Hypothalamus (tissue), 51 donors: ENCODE results near the gene RNF144A.
"Not testable (repeated sequence)": the region's sequence is repeated elsewhere in the genome, so short reads cannot be mapped to it uniquely, and the experiment has no call there.

Experiments
- DNase-seq, 51 donors: peaks; one replicate each; lab custom pipeline; 2025; lab: John Stamatoyannopoulos, UW

The RNF144A gene

DNA sequence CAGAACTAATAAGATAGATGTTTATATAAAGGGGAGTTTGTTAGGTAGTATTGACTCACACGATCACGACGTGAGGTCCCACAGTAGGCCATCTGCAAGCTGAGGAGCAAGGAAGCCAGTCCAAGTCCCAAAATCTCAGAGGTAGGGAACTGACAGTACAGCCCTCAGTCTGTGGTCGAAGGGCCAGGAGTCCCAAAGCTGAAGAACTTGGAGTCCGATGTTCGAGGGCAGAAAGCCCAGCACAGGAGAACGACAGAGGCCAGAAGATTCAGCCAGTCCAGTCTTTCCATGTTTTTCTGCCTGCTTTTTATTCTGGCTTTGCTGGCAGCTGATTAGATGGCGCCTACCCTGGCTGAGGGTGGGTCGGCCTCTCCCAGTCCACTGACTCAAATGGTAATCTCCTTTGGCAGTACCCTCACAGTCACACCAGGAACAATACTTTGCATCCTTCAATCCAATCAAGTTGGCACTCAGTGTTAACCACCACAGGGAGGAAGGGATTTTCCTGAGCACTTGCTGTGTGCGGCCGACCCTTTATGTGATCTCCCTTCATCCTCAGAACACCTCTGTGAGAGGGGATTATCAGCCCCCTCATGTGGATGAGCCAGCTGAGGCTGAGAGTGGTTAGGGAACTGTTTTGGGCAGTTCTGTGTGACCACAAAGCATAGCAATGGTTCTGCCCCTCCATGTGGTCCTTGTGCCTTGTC is 78.3 kb downstream of the RNF144A start:
- DNase-seq: no peak

DNA sequence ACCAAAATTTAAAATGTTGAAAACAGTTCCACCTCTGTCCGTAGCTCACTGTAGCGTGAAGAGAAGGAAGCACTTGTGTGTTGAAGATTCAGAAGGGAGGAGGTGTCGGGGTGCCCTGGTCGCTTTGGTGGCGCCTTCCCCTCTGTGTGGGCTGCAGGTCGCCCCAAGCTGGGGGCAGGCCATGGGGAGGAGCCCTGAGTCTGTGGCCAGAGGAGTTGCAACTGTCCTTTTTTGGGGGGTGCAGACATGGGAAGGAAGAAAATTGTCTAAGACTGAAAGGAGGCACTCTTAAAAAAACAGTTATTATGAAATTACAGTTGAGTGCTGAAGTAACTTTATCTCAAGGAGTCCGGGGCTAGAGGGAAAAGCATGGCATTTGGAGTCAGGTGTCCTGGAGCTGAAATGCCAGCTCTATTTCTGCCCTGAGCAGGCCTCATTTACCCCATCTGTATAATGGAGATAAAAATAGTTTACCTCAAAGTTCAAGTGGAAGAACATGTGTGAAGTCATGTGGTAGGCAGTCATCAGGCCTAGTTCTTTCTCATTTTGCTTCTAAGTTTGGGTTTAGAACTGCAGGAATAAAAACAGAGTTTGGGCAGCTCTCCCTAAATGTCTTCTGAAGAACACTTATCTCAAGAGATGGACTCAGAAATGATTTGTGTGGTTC is 82.1 kb downstream of the RNF144A start:
- no peak for DNase-seq

DNA sequence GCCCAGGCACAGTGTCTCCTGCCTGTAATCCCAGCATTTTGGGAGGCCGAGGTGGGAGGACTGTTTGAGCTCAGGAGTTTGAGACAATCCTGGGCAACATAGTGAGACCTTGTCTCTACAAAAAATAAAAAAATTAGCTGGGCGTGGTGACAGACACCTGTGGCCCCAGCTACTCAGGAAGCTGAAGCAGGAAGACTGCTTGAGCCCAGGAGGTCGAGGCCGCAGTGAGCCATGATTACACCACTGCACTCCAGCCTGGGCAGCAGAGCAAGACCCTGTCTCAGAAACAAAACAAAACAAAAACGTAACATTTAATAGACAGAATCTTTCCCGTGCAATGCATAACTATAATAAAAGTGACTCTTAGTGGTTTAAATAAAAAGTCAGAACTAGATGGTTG is 84.2 kb downstream of the RNF144A start:
- DNase-seq: not testable (repeated sequence)

DNA sequence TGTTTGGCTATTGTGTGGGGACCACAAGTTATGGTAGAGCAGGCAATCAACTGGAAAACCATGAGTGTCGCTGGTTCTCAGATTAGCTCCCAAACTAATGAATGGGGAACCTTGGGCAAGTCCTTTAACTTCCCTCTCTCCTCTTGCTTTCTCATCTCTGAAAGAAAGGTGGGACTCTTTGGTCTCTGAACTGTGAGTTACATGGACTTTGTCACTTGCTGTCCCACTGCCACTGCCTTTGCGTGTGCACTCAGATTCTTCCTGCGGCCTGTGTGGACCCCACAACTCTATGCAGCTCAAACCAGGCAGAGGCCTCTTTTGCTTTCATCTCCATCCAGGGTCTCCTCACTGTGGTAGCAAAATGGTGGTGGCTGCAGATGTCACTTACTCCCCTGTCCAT is 86.7 kb downstream of the RNF144A start:
- no peak for DNase-seq

DNA sequence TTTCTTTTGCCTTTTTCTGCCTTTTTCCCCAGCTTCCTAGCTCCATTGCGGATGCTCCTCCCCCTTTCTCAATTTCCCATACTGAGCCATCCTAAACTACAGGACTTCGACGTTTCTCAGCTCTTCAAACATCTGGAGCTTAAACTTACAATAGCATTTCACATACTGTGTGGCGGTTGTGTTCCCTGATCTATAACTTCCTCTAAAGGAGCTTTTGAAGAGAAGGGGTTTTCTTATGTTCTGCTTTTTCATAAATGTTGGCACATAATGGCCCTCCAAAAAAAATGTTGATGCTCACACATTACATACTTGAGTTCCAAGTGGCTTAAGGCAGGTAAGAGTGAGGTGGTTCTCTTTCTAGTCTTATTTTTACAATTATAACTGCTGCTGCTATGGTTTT is 87.4 kb downstream of the RNF144A start:
- DNase-seq: no peak

DNA sequence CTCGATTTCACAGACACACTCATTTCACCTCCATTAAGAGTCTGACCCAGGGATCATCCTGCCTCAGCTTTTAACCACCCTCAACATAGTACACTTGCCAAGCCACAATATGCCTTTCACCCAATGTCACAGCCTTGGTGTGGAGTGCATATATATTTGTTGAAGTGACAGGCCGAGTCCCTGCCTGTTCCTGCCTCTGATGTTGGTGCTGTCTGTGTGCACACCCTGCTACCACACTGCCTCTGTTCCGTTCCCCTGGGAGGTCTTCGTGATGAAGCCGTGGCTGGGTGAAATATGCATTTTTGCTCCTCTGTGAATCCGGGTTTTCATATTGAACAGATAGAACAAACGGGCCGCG is 90.3 kb downstream of the RNF144A start:
- DNase-seq: no peak

DNA sequence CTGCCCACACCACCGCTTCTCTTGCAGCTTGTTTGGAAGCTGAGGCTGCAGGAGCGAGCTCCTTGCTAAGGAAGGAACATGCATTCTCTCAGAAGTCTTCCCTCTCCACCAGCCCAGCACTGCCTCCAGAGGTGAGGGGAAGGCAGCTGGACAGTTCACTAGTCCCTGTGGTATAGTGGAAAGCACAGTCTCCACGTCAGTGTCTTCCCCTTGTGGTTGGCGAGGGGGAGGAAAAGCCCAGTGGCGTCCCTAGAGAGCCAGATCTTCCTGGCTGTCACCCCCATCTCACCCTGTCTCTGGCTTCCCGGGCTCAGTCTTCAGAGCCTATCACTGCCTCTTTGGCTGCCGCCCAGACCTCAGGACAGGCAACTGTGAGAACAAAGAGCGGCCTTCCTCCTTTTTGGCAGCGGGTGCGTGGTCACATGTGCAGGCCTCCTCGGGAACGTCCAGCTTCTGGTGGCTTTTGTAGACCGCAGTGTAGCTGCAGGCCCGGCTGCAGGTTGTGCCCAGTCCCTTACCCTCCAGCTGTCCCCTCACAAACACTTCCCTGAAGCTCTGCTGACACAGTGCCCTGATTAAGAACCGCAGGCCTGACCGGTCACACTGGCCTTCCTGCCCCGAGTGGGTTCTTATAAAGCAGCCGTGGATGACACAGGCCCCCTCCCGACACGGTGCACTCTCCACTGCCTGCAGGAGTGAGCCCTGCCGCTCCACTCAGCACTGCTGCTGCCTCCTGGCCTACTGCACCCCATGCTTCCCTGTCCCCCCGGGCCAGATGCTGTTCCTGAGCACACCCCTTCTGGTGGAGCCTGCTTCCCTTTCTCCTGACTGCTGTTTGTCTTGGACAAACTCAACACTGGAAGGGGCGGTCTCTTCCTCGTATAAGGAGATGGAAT is 90.9 kb downstream of the RNF144A start:
- DNase-seq: peak; percentile 29 to 94 (median 83)

DNA sequence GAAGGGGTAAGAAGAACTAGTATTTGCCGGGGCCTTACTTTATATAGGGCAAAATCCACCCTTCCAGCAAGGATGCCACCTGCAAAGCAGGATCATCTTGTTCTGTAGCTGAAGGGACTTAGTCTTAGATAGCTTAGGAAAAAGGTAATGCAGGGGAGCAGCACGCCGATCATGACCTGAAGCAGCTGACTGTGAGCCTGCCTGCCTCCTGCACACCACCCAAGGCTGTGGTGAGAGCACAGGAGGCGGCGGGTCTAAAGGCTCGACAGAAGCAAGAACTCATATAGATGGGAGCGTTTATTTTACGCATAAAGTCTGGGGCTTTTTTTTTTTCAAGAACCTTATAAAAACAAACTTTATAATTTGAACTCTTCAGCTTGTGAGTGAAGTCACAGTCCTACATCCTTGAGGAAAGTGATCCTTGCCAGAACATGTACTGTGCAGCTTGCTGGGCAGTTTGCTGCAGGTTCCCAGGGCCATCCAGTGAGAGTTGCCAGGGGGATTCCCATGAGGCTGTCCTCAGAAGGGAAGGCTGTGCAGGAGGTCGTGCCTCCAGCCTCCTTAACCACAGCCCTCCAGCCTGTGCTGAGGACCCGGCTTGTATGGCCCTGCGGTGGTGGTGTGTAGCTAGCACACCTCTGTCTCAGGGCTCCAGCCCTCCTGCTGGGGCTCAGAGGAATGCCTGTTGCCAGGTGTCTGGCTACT is 92.1 kb downstream of the RNF144A start:
- DNase-seq: no peak

DNA sequence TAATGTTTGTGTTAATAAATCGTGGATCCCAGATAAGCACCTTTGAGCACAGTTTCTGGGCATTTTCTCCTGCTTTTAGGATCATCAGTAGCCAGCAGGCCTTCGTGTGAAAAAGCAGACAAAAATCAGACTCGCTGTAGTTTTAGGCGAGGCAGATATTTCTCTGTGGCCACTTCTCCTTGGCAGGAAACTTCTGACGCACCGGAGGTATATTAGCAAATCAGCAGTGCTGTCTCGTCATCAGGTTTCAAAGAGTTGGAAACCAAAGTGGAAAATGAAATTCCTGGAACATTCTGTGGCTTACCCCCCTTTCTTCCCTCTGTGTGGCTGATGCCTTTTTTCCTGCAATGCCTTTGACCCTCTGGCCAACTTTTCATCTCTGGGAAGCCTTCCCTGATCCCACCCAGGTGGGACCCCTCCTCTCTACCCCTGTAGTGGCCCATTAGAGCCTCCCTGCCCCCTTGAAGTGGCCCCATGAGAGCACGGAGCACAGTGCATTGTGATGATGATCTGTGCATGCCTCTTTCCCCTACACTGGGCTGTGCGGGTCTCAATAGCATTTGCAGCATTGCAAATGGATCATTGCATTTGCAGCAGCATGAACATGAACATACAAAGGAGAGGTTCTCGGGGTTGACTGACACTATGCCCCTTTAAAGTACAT is 93.3 kb downstream of the RNF144A start:
- no peak for DNase-seq

DNA sequence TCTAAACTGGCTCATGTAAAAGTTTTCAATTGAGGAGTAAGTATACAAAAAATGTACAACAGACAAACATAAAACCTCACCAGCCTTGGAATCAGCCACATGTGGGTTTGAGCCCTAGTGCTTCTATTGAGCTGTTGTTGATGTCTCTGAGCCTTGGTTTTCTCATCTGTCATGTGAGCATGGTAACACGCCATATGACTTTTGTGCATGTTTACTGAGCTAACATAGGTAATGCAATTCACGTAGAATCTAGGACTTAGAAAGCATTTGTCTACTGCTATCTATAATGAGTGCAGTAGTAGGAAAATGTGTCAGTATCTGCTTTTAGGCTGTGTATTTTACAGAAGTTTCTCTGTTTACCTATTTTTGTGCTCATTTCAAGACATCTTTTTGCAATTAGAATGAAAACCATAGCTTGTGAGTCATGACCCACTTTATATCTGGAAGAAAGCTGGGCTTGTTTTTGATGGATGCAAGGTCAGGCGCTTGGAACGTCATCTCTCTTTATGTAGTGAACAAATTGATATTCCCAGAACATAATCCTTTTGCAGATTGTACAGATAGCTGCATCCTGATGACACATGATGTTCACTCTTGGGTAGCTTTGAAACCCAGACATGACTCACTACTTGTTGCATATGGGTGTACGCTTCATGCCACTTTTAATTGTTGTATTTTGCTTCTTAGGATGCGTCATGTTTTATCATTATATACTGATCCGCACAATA is 94.3 kb downstream of the RNF144A start:
- DNase-seq: no peak

DNA sequence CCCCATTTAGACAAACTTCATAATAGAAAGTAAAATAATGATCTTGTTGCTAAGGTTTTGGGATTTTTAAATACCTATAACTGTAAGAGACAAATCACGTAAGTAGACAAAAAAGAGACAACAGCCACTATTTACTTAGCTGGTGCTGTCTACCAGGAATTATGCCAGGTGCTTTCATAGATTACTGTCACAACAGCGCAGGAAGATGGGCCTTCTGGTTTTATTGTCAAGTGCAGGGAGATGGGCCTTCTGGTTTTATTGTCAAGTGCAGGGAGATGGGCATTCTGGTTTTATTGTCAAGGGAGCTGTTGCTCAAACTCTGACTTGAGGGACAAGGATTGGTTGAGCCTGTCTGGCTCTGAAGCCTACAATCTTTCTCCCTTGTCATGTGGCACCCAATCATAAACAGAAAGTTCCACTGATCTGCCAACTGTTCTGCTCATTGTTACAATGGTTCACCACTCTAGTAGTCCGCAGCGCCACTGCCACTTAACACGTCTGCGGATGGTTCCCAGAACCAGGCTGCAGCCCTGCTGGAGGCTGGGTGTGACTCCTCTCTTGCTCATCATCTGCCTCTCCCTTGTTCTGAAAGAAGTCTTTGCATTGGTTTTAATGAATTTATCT is 95.0 kb downstream of the RNF144A start:
- DNase-seq: peak in 25 of 51 donors; percentile 12 to 70 (median 41)

DNA sequence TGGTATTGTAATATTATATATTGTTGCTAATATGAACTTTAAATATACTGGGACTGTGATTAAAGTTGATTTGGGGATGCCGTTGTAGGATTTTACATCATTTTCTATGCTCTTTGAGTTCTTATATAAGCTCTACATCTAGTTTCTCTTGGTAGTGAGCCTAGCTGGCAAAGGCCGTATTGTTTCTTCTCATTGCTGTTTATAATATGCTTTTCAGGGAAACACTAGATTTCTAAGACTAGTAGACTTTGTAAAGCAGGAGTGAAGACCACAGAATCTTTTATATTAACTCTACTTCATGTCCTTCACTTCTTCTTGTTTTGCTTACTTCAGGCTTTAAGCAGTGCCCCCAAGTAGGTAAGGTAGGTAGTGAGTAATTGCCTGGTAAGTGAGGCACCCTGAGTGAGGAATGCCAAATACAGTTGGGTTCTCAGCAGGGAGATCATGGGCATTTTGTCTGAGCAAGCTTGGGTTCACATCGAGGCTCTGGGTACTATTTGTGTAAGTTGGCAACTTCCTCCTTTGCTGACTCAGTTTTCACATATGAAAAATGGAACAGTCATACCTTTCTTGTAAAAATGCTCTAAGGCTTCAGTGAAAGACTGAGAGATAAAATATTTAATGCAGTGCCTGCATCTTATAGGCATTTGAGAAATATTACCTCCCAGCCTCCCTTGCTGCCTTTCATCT is 96.4 kb downstream of the RNF144A start:
- DNase-seq: no peak

DNA sequence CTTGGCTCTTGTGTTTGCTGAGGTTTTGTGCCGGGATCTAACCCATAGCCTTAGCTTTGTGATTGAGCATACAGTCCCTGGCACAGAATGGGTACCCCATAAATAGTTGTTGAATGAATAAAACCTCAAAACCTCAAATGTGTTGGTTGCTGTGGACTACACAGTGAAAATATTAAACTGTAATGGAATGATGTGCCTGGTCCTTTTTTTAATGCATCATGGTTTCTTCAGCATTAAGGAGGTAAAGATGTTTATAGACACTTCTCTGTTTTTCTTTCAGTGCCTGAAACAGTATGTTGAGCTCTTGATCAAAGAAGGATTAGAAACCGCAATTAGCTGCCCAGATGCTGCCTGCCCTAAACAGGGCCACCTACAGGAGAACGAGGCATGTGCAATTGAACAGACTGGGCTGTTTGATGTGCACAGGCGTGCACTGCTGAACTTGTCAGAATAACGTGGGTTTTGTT is 97.0 kb downstream of the RNF144A start:
- peak in 21 of 51 donors; percentile 15 to 72 (median 36) for DNase-seq

DNA sequence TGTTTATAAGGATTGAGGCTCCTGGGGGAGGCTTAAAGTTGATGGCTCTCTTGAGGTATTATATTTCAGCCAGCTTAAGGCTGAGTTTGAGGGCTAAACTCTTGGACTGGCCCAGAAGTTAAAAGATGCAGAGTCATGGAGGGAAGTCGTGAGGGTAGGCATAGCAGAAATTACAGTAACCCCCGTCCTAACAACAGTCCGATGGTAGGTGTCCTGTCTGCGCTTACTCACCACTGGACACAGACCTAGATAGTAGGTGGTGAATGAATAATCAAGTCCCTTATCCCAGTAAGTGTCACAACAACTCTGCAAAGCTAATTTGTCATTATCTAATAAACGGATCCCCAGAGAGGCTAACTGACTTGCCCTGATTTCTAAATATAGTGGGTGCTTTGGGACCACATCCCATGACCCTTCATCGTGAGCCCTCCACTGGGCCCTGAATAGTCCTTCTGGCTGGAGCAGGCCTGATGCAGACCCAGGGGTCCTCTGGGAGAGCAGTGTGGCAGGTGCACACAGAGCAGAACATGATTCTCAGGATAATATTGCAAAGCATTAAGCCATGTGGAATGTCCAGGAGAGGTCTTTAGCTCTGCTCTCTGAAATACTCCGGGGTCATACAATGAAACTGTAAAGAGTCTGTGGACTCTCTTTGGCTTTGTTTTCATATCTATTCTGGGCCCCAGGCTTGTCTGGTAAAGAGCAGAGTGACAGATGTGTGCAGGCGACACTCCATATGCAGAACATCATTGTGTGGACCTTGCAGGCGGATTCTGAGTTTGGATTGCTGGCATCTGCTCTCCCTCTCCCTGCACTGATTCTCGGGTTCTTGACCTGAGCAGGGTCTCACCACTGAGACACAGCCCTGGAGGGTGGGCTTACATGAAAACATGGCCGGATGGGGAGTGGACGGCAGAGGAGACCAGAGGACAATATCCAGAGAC is 98.1 kb downstream of the RNF144A start:
- no peak for DNase-seq

DNA sequence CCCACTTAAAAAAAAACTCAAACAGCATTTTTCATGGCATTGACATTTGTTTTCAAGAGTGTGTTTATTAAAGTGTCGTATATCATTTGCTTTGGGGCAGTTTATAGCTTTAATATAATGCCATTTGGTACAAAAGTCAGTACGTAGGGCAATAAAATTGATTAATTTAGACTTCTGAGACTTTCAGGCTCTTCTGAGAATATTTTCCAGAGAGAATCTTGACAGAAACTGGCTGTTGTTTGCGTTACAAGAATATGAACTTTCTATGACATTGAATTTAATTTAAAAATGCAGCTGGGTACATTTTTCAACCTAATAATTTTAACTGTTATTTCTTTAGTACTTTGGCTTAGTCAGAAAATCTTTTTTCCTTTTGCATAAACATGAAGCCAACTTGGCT is 98.9 kb downstream of the RNF144A start:
- DNase-seq: no peak

DNA sequence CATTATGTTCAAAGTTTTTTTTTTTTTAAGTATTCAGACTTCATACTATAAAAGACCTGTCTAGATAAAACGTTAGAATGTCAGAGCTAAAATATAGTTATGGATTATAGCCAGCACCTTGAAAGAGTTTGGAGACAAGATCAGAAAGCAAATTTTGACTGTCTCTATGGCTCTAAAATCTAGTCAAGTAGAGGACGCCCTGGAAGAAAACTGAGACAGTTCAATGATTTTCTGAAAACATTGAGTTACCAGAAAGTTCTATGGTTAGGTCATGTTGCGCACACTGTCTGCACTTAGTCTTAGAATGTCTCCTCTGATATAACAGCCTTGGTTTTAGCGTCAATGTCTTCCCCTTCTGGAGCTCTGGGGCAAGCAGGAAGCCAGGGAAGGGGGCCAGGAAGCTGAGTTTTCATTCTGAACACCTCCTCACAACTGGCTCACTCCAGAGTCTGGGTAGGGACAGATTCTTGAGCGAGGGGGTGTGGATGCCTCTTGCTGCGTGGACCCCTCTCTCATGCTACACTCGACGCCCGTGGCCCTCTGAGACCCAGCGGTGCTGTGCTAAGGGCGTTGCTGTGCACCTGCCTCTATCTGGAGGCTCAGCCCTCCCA is 99.5 kb downstream of the RNF144A start:
- peak in 1 of 51 donors; percentile 16 for DNase-seq
